HEK293 (cell line): ENCODE results near the gene DDX47.
"Not testable (repeated sequence)": the region's sequence is repeated elsewhere in the genome, so short reads cannot be mapped to it uniquely, and the experiment has no call there.

ENCODE experiments used
- CTCF ChIA-PET: fragments of 350-600 bp; formaldehyde crosslinking; extraction: SDS; loops from one replicate; lab custom pipeline; 2021; ENCODE audit warnings: antibody characterized with exemption; lab: Yijun Ruan, JAX
- POLR2A ChIA-PET: fragments of 300-600 bp; formaldehyde crosslinking; extraction: SDS; loops from one replicate; lab custom pipeline; 2020; ENCODE audit warnings: antibody characterized with exemption, inconsistent platforms; lab: Yijun Ruan, JAX
- H3K27ac ChIP-seq: fragments of 200-500 bp; sonication (Bioruptor generic); 2 replicates; pipeline ENCODE4 v1.5.1; 2014; ENCODE audit warnings: low read depth, low read length, control low read depth, inconsistent platforms; ENCODE audit errors: extremely low read depth
- H3K36me3 ChIP-seq, 2 experiments: fragments of 200-500 bp in 1 of 2; sonication (Bioruptor generic) in 1 of 2; 1 replicate in 1 of 2; 2 replicates in 1 of 2; pipeline ENCODE4 v1.5.1; 2014 to 2017; ENCODE audit warnings: inconsistent platforms in 2 of 2, low read length in 2 of 2; ENCODE audit not compliant: control insufficient read depth in 2 of 2, insufficient read depth in 1 of 2
- H3K4me1 ChIP-seq: fragments of 200-500 bp; sonication (Bioruptor generic); 2 replicates; pipeline ENCODE4 v1.5.1; 2014; ENCODE audit warnings: mild to moderate bottlenecking, low read length, inconsistent platforms; ENCODE audit not compliant: control insufficient read depth, insufficient read depth
- H3K4me3 ChIP-seq: 2 replicates; pipeline ENCODE4 v1.5.1; 2011; ENCODE audit warnings: low read depth, mild to moderate bottlenecking, control low read depth, low read length, moderate library complexity
- H3K9me3 ChIP-seq: fragments of 200-500 bp; sonication (Bioruptor generic); 2 replicates; pipeline ENCODE4 v1.5.1; 2014; ENCODE audit warnings: low read depth, low read length, inconsistent platforms; ENCODE audit not compliant: control insufficient read depth, insufficient read depth
- BCL6B ChIP-seq: fragments of 450-650 bp; formaldehyde crosslinking; IDR thresholded peaks from 2 replicates; pipeline ENCODE4 v1.5.1; 2017; ENCODE audit warnings: missing biosample characterization, missing genetic modification characterization
- REST ChIP-seq: fragments of 450-650 bp; formaldehyde crosslinking; IDR thresholded peaks from 2 replicates; pipeline ENCODE4 v1.5.1; 2016; ENCODE audit warnings: missing biosample characterization, missing genetic modification characterization
- SCRT2 ChIP-seq: fragments of 450-650 bp; formaldehyde crosslinking; IDR thresholded peaks from 2 replicates; pipeline ENCODE4 v1.5.1; 2016; ENCODE audit warnings: missing biosample characterization, missing genetic modification characterization
- TSHZ1 ChIP-seq: fragments of 450-650 bp; formaldehyde crosslinking; IDR thresholded peaks from 2 replicates; pipeline ENCODE4 v1.5.1; 2016; ENCODE audit warnings: missing biosample characterization, missing genetic modification characterization, borderline replicate concordance
- ZBTB44 ChIP-seq: fragments of 450-650 bp; IDR thresholded peaks from 2 replicates; pipeline ENCODE4 v1.5.1; 2018; ENCODE audit warnings: missing biosample characterization, mild to moderate bottlenecking, missing genetic modification characterization
- ZFHX2 ChIP-seq: fragments of 450-650 bp; formaldehyde crosslinking; conservative IDR thresholded peaks from 2 replicates; pipeline ENCODE4 v1.5.1; 2016; ENCODE audit warnings: missing biosample characterization, missing genetic modification characterization
- ZNF121 ChIP-seq: fragments of 450-650 bp; formaldehyde crosslinking; IDR thresholded peaks from 2 replicates; pipeline ENCODE4 v1.5.1; 2016; ENCODE audit warnings: missing biosample characterization, missing genetic modification characterization
- ZNF2 ChIP-seq: fragments of 450-650 bp; formaldehyde crosslinking; IDR thresholded peaks from 2 replicates; pipeline ENCODE4 v1.5.1; 2016; ENCODE audit warnings: missing biosample characterization, missing genetic modification characterization
- ZNF202 ChIP-seq: fragments of 450-650 bp; formaldehyde crosslinking; IDR thresholded peaks from 2 replicates; pipeline ENCODE4 v1.5.1; 2016; ENCODE audit warnings: missing biosample characterization, missing genetic modification characterization, borderline replicate concordance
- ZNF274 ChIP-seq, 2 experiments: fragments of 200-500 bp in 1 of 2; fragments of 450-650 bp in 1 of 2; sonication (Bioruptor generic) in 1 of 2; formaldehyde crosslinking in 1 of 2; IDR thresholded peaks; 2 replicates each; pipeline versions ENCODE4 v1.5.1 to v1.6.1; 2014 to 2016; ENCODE audit warnings: borderline replicate concordance in 1 of 2, inconsistent platforms in 1 of 2, low read length in 1 of 2, missing biosample characterization in 1 of 2, missing genetic modification characterization in 1 of 2
- ZNF311 ChIP-seq: fragments of 450-650 bp; formaldehyde crosslinking; IDR thresholded peaks from 2 replicates; pipeline ENCODE4 v1.5.1; 2017; ENCODE audit warnings: missing biosample characterization, missing genetic modification characterization, borderline replicate concordance
- ZNF571 ChIP-seq: fragments of 450-650 bp; formaldehyde crosslinking; IDR thresholded peaks from 2 replicates; pipeline ENCODE4 v1.5.0; 2017; ENCODE audit warnings: missing biosample characterization, missing genetic modification characterization
- ZNF692 ChIP-seq: fragments of 450-650 bp; formaldehyde crosslinking; IDR thresholded peaks from 2 replicates; pipeline ENCODE4 v1.5.1; 2016; ENCODE audit warnings: missing biosample characterization, missing genetic modification characterization

DDX47 gene

GRCh38 chr12:12839003-12839395 is 25.9 kb downstream of the DDX47 start (continued):
- no peak for TF ChIP-seq ZBTB44 (tag by site-specific recombination)
- TF ChIP-seq ZNF571, result no peak
- no peak for TF ChIP-seq ZNF692 (tag by site-specific recombination)
- TF ChIP-seq ZNF202 (tag by site-specific recombination), result no peak
- no peak for TF ChIP-seq ZNF311 (tag by site-specific recombination)
- TF ChIP-seq ZNF2, result no peak
- no peak for TF ChIP-seq ZNF274 (IDR thresholded peaks at IDR 0.05; ENCODE audit: low read length)
- TF ChIP-seq ZNF274 (tag by site-specific recombination; IDR thresholded peaks at IDR 0.05; ENCODE audit: borderline replicate concordance), result no peak
- no peak for TF ChIP-seq TSHZ1 (tag by site-specific recombination)
- TF ChIP-seq SCRT2, result no peak
- no peak for TF ChIP-seq REST
- TF ChIP-seq BCL6B (tag by site-specific recombination), result no peak
- TF ChIP-seq, all 188 proteins: peak for 0

GRCh38 chr12:12839439-12839838 is 26.3 kb downstream of the DDX47 start:
- H3K9me3 ChIP-seq, H3K36me3 ChIP-seq, H3K4me3 ChIP-seq: not testable (repeated sequence)
- H3K27ac ChIP-seq, result peak overlapping the region; percentile 74; the same call in 1 of the 2 replicates
- TF ChIP-seq ZNF121 (tag by site-specific recombination), result peak; percentile 97
- TF ChIP-seq ZFHX2 (tag by site-specific recombination), result 0 out of 2 replicates have a peak, but pooled peaks have one; percentile 16
- CTCF ChIA-PET, result interaction anchor here (3.5 kb wide), 1 partner anchor 12 kb away, joined by 36 read pairs; no protein-coding TSS in a partner anchor
- H3K4me1 ChIP-seq, result peaks cover 24% of the 10 kb centered on the region
- POLR2A ChIA-PET, result interaction anchor here (1.9 kb wide), 1 partner anchor 52 kb away, joined by 10 read pairs; the partner anchor contains the start of gene GPRC5A
